Measurements from ENCODE around the gene UBR4. TPM values are rescaled to one million over a fixed set of nuclear protein-coding genes. Genes with fewer than 3 reads are reported as not detected.
"Not testable (repeated sequence)": the region's sequence is repeated elsewhere in the genome, so short reads cannot be mapped to it uniquely, and the experiment has no call there.

The UBR4 gene
- total and polyA plus RNA-seq, 11 donors = 44.8 to 150 (median 87.2) TPM

DNA sequence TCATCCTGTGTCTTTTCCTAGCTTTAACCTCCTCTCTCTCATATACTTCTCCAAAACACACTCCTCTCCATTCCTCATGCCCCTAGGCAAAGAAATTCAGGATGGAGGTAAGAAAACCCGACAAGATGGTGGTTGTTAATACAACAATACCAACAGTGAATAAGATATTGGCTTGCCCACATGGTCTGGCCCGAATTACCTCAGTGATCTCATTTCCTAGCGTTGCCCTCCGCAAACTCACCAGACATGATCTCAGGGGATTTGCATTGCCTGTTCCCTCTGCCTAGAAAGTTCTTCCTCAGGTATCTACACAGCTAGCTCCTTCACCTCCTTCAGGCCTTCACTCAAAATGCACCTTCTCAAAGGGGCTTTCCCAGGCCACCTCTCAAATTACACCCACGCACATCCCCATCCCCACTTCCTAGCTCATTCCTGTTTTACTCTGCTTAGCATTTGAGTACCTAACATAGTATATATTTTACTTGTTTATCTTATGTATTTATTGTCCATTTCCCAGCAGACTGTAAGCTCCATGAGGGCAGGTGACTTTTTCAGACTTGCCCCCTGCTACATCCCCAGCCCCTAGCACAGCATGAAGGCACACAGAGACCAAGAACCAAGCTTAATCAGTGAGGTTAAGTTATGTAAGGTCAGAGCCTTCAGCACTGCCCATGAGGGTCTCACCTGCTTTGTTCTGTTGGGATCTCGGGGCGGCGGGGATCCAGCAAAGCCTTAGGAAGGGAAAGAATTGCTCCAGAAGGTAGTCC, 10.2 kb upstream of the UBR4 start:
- ATAC-seq = no peak
- Histone ChIP-seq H3K27me3 (no peaks in the 10 kb centered on the region), H3K4me1 (peaks cover 0 to 14% (median 0%) of the 10 kb centered on the region in 12 donors), H3K27ac (peak overlapping the region in 5 of 12 donors; percentile 13 to 39 (median 27)), H3K4me3 (no peak overlapping the region), H3K36me3 (peaks cover 0 to 98% (median 90%) of the 10 kb centered on the region in 9 donors), H3K9me3 (no peaks in the 10 kb centered on the region)
- no peak for TF ChIP-seq POLR2A (IDR thresholded peaks at IDR 0.05)
- TF ChIP-seq, protein P1, sequence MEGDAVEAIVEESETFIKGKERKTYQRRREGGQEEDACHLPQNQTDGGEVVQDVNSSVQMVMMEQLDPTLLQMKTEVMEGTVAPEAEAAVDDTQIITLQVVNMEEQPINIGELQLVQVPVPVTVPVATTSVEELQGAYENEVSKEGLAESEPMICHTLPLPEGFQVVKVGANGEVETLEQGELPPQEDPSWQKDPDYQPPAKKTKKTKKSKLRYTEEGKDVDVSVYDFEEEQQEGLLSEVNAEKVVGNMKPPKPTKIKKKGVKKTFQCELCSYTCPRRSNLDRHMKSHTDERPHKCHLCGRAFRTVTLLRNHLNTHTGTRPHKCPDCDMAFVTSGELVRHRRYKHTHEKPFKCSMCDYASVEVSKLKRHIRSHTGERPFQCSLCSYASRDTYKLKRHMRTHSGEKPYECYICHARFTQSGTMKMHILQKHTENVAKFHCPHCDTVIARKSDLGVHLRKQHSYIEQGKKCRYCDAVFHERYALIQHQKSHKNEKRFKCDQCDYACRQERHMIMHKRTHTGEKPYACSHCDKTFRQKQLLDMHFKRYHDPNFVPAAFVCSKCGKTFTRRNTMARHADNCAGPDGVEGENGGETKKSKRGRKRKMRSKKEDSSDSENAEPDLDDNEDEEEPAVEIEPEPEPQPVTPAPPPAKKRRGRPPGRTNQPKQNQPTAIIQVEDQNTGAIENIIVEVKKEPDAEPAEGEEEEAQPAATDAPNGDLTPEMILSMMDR (IDR thresholded peaks at IDR 0.05) = no peak
- intact Hi-C loops (cut with DNase I) = loop anchor here in 1 of 10 donors (5.0 kb wide), 1 partner anchor 38 kb away; no protein-coding TSS in a partner anchor
- DNase-seq = no peak
- 81 to 87% (median 85%) methylated on average over 8 of the region's 8 CpGs for WGBS, 4 donors

- WGBS, 4 donors = 77 to 88% (median 84%) methylated on average over 7 of the region's 7 CpGs
- TF ChIP-seq, protein P1 (IDR thresholded peaks at IDR 0.05) = no peak
- TF ChIP-seq POLR2A (IDR thresholded peaks at IDR 0.05) = no peak
- DNase-seq (no peak), ATAC-seq (peak in 1 of 4 donors; percentile 21)
- H3K4me3 ChIP-seq = no peak overlapping the region
- H3K4me1 ChIP-seq = peaks cover 0 to 14% (median 0%) of the 10 kb centered on the region in 12 donors
- intact Hi-C loops (cut with DNase I) = loop anchor here in 1 of 10 donors (10.0 kb wide), 1 partner anchor 435 kb away; no protein-coding TSS in a partner anchor
- H3K36me3 ChIP-seq = peaks cover 0 to 96% (median 82%) of the 10 kb centered on the region in 9 donors
- H3K9me3 ChIP-seq = no peaks in the 10 kb centered on the region
- peak overlapping the region in 1 of 12 donors; percentile 19 for H3K27ac ChIP-seq
- no peaks in the 10 kb centered on the region for H3K27me3 ChIP-seq
Measured at GRCh38 chr1:19219451-19219850, 9.4 kb upstream of the UBR4 start.

- H3K27ac ChIP-seq, ATAC-seq, H3K27me3 ChIP-seq, H3K4me3 ChIP-seq, DNase-seq, H3K9me3 ChIP-seq: not testable (repeated sequence)
- WGBS, 4 donors = 96 to 98% (median 96%) methylated on average over 4 of the region's 4 CpGs
- intact Hi-C loops (cut with DNase I) = loop anchor here in 1 of 10 donors (10.0 kb wide), 1 partner anchor 438 kb away; no protein-coding TSS in a partner anchor
- peaks cover 0 to 80% (median 71%) of the 10 kb centered on the region in 9 donors for H3K36me3 ChIP-seq
- peaks cover 0 to 22% (median 9%) of the 10 kb centered on the region in 12 donors for H3K4me1 ChIP-seq
Measured at GRCh38 chr1:19216585-19216984, 6.5 kb upstream of the UBR4 start.

DNA sequence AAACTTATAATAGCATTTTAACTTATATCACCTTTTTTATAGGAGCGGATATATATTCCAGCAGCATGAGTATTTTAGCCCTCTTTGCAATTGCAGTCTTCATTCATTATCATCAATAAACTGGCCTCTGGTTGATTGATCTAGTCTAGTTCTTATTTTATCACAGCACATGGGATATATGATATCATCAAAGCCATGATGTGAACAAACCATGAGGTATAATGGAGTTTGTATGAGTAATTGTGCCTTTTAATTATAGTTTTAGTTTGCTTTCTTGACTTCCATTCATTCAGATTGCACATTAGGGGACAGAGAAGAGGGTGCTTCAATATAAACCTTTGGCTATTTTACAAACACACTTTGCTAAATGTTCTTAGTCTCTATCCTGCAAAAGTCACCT, 3.5 kb upstream of the UBR4 start:
- no peak for ATAC-seq
- Histone ChIP-seq H3K27me3 (no peaks in the 10 kb centered on the region), H3K27ac (no peak overlapping the region), H3K4me1 (peaks cover 0 to 37% (median 23%) of the 10 kb centered on the region in 12 donors), H3K4me3 (no peak overlapping the region), H3K36me3 (peaks cover 0 to 51% (median 41%) of the 10 kb centered on the region in 9 donors), H3K9me3 (no peaks in the 10 kb centered on the region)
- TF ChIP-seq, protein P1 (IDR thresholded peaks at IDR 0.05) = no peak
- no peak for TF ChIP-seq POLR2A (IDR thresholded peaks at IDR 0.05)
- DNase-seq = no peak
- intact Hi-C loops (cut with DNase I) = loop anchor here in 1 of 10 donors (10.0 kb wide), 1 partner anchor 441 kb away; no protein-coding TSS in a partner anchor
- WGBS, 4 donors = 96 to 98% (median 97%) methylated on average over 1 of the region's 1 CpG
